WTC11 (cell line): ENCODE results near the gene GREB1. TPM values are rescaled to one million over a fixed set of nuclear protein-coding genes. Genes with fewer than 3 reads are reported as not detected.

Source experiments
- ATAC-seq: fragments of 200-7000 bp; cut with Tn5 transposase; 2 replicates; pipeline ENCODE4 v1.10.0; 2021; ENCODE audit warnings: mild to moderate bottlenecking, moderate library complexity
- CTCF ChIA-PET: fragments of 300-600 bp; sonication (Branson Sonifier 250); formaldehyde crosslinking; loops from one replicate; lab custom pipeline; 2021; ENCODE audit warnings: antibody characterized with exemption; lab: Charles Lee
- POLR2A ChIA-PET: fragments of 350-600 bp; sonication (Branson Sonifier 250); formaldehyde crosslinking; loops from one replicate; lab custom pipeline; 2021; ENCODE audit warnings: antibody characterized with exemption; lab: Charles Lee
- DNase-seq: peaks from one replicate; pipeline ENCODE4 v3.0.0; 2021; ENCODE audit warnings: low spot score
- H3K27ac Mint-ChIP-seq: 2 replicates; pipeline ENCODE4 v1.8.0; 2021; ENCODE audit warnings: mixed read lengths
- H3K27me3 Mint-ChIP-seq: 2 replicates; pipeline ENCODE4 v1.8.0; 2021; ENCODE audit warnings: low read depth, mild to moderate bottlenecking, moderate library complexity, mixed read lengths
- H3K36me3 Mint-ChIP-seq: 2 replicates; pipeline ENCODE4 v1.8.0; 2021; ENCODE audit warnings: mixed read lengths
- H3K4me1 Mint-ChIP-seq: 2 replicates; pipeline ENCODE4 v1.8.0; 2022; ENCODE audit warnings: mixed read lengths
- H3K4me3 Mint-ChIP-seq: 2 replicates; pipeline ENCODE4 v1.8.0; 2021; ENCODE audit warnings: mild to moderate bottlenecking, moderate library complexity, mixed read lengths
- H3K9me3 Mint-ChIP-seq: 2 replicates; pipeline ENCODE4 v1.8.0; 2021; ENCODE audit warnings: mixed read lengths
- ATF1 ChIP-seq: sonication (generic); formaldehyde crosslinking; IDR thresholded peaks from 2 replicates; pipeline ENCODE4 v1.8.1; 2023; ENCODE audit warnings: mild to moderate bottlenecking, moderate library complexity, missing genetic modification reagents
- CBFB ChIP-seq: sonication (generic); formaldehyde crosslinking; IDR thresholded peaks from 2 replicates; pipeline ENCODE4 v1.8.1; 2022; ENCODE audit warnings: mild to moderate bottlenecking, low read depth, missing genetic modification reagents
- EMX1 ChIP-seq: fragments of 250-450 bp; sonication (Bioruptor Pico); IDR thresholded peaks from 2 replicates; pipeline ENCODE4 v1.8.0; 2021; ENCODE audit warnings: mild to moderate bottlenecking
- ESRRA ChIP-seq: sonication (generic); formaldehyde crosslinking; IDR thresholded peaks from 2 replicates; pipeline ENCODE4 v1.8.1; 2022; ENCODE audit warnings: mild to moderate bottlenecking, missing genetic modification reagents, borderline replicate concordance
- GRHL2 ChIP-seq: fragments of 250-450 bp; sonication (Bioruptor Pico); IDR thresholded peaks from 2 replicates; pipeline ENCODE4 v1.8.0; 2022; ENCODE audit warnings: mild to moderate bottlenecking, moderate library complexity; ENCODE audit not compliant: insufficient replicate concordance, severe bottlenecking
- GTF2I ChIP-seq: fragments of 250-450 bp; sonication (Bioruptor Pico); conservative IDR thresholded peaks from 2 replicates; pipeline ENCODE4 v1.4.0; 2021; ENCODE audit warnings: mild to moderate bottlenecking
- HMGA2 ChIP-seq: fragments of 250-450 bp; sonication (Bioruptor Pico); IDR thresholded peaks from 2 replicates; pipeline ENCODE4 v1.4.0; 2021; ENCODE audit warnings: mild to moderate bottlenecking, moderate library complexity
- TEAD1 ChIP-seq: sonication (generic); formaldehyde crosslinking; IDR thresholded peaks from 2 replicates; pipeline ENCODE4 v1.8.0; 2022; ENCODE audit warnings: mild to moderate bottlenecking, missing genetic modification reagents
- TP53 ChIP-seq: sonication (generic); formaldehyde crosslinking; IDR thresholded peaks from 2 replicates; pipeline ENCODE4 v1.8.1; 2023; ENCODE audit warnings: mild to moderate bottlenecking, missing genetic modification reagents
- ZBTB21 ChIP-seq: sonication (generic); formaldehyde crosslinking; IDR thresholded peaks from 2 replicates; pipeline ENCODE4 v1.8.1; 2023; ENCODE audit warnings: mild to moderate bottlenecking, missing genetic modification reagents, borderline replicate concordance
- ZNF121 ChIP-seq: sonication (generic); formaldehyde crosslinking; IDR thresholded peaks from 2 replicates; pipeline ENCODE4 v1.8.0; 2023; ENCODE audit warnings: missing genetic modification reagents
- ZNF317 ChIP-seq: sonication (generic); formaldehyde crosslinking; IDR thresholded peaks from 2 replicates; pipeline ENCODE4 v1.8.1; 2023; ENCODE audit warnings: low read depth, mild to moderate bottlenecking, moderate library complexity, missing genetic modification reagents, borderline replicate concordance
- ZNF396 ChIP-seq: fragments of 250-450 bp; sonication (Bioruptor Pico); IDR thresholded peaks from 2 replicates; pipeline ENCODE4 v1.8.0; 2021; ENCODE audit warnings: mild to moderate bottlenecking, moderate library complexity, borderline replicate concordance
- total RNA-seq: library from RNA; stranded (reverse); gene quantifications from 3 replicates; pipeline ENCODE4 v1.2.3, GENCODE V29; 2021
- TF ChIP-seq, protein P1 (sequence below): sonication (generic); formaldehyde crosslinking; IDR thresholded peaks from 2 replicates; pipeline ENCODE4 v1.8.1; 2023; ENCODE audit warnings: mild to moderate bottlenecking, missing genetic modification reagents, borderline replicate concordance
- TF ChIP-seq, protein P2 (sequence below): sonication (generic); formaldehyde crosslinking; IDR thresholded peaks from 2 replicates; pipeline ENCODE4 v1.8.1; 2023; ENCODE audit warnings: mild to moderate bottlenecking, missing genetic modification reagents

The GREB1 gene
- total RNA-seq, 1 experiment from 2014 or later = 35.7 TPM

DNA sequence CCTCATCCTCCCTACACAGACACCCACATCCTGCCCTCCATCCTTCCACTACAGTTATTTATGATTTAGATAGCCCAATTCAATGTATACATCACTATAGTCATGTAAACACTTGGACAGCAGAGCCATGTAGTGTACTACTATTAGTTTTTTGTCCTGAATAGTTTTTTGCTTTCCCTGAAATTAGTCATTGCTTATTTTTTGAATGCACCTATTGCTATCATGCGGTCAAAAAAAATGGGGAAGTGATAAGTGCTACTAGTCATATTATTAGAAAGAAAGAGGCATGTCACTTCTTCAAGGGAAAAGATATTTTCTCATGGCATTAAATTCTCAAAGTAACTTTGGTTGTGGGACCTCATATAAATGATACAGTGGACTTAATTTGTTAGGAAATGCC lies 6.8 kb upstream of the GREB1 start:
- Mint-ChIP-seq H3K27me3 (no peaks in the 10 kb centered on the region), H3K4me3 (no peak overlapping the region), H3K36me3 (peaks cover 12% of the 10 kb centered on the region), H3K4me1 (peaks cover 19% of the 10 kb centered on the region), H3K9me3 (peaks cover 14% of the 10 kb centered on the region), H3K27ac (no peak overlapping the region)
- no peak for TF ChIP-seq ZNF396 (CRISPR knock-in tag)
- ChIA-PET CTCF (interaction anchor here (1.6 kb wide), 1 partner anchor 8 kb away, joined by 9 read pairs; no protein-coding TSS in a partner anchor), POLR2A (no interaction called here)
- DNase-seq = no peak
- ATAC-seq = no peak

DNA sequence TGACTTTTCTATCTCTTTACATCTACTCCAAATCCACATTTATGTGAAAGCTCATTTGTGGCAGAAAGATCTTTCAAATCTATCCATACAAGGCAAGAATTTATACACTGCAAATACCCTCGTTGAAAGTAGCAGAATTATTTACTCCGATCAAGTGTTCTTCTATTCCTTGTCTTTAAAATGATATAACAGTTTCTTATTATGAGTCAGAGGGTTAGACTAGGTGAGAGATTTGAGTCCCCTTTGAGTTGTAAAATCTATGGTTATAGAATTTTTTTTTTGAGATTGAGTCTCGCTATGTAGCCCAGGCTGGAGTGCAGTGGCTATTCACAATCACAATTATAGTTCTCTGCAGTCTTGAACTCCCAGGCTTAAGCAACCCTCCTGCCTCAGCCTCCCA lies 5.6 kb upstream of the GREB1 start:
- H3K9me3 Mint-ChIP-seq = peaks cover 9% of the 10 kb centered on the region
- no peak for TF ChIP-seq GTF2I (CRISPR knock-in tag)
- no peaks in the 10 kb centered on the region for H3K27me3 Mint-ChIP-seq
- POLR2A ChIA-PET = no interaction called here
- DNase-seq (no peak), ATAC-seq (no peak)
- peaks cover 7% of the 10 kb centered on the region for H3K36me3 Mint-ChIP-seq
- peaks cover 24% of the 10 kb centered on the region for H3K4me1 Mint-ChIP-seq
- CTCF ChIA-PET = interaction anchor here (0.7 kb wide), 1 partner anchor 55 kb away, joined by 3 read pairs; no protein-coding TSS in a partner anchor
- no peak overlapping the region for H3K4me3 Mint-ChIP-seq
- H3K27ac Mint-ChIP-seq = no peak overlapping the region

DNA sequence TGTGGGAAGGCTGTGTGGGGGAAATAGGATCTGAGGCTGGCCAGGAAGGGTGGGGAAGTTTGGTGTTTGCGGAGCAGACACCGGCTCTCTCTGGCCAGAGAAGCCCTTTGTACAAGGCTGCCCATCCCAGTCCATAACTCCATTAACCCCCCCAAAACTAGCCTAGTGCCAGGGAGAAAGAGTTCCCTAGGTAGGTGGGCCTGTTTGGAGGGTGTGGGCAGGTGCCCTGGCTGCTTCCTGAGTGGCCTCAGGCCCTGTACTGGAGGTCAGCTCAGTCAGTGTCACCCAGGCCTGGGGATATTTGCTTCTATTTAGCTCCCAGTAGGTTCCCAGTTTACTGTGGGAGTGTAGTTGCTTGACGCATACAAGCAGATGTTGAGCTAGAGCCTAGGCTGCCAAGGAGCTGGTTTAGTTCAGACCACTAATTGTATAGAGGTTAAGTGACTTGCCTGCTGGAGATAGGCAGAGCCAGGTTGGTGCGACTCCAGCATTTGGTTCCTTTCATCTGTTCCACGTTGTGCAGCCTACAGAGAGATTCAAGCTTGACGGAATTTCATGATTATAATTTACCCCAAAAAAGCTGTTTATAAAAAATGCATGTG lies 2.9 kb upstream of the GREB1 start:
- DNase-seq (no peak), ATAC-seq (no peak; the same call in 1 of the 2 replicates)
- Mint-ChIP-seq H3K4me3 (no peak overlapping the region), H3K9me3 (peaks cover 6% of the 10 kb centered on the region), H3K36me3 (peaks cover 4% of the 10 kb centered on the region), H3K4me1 (peaks cover 17% of the 10 kb centered on the region), H3K27ac (no peak overlapping the region), H3K27me3 (no peaks in the 10 kb centered on the region)
- ChIA-PET CTCF (interaction anchor here (10.2 kb wide), 1 partner anchor 50 kb away, joined by 191 read pairs; no protein-coding TSS in a partner anchor), POLR2A (no interaction called here)
- no peak for TF ChIP-seq ATF1 (CRISPR knock-in tag)
- TF ChIP-seq ESRRA (CRISPR knock-in tag) = no peak
- no peak for TF ChIP-seq ZNF121 (CRISPR knock-in tag)
- TF ChIP-seq EMX1 = no peak
- no peak for TF ChIP-seq GRHL2 (CRISPR knock-in tag)
- TF ChIP-seq, protein P1, sequence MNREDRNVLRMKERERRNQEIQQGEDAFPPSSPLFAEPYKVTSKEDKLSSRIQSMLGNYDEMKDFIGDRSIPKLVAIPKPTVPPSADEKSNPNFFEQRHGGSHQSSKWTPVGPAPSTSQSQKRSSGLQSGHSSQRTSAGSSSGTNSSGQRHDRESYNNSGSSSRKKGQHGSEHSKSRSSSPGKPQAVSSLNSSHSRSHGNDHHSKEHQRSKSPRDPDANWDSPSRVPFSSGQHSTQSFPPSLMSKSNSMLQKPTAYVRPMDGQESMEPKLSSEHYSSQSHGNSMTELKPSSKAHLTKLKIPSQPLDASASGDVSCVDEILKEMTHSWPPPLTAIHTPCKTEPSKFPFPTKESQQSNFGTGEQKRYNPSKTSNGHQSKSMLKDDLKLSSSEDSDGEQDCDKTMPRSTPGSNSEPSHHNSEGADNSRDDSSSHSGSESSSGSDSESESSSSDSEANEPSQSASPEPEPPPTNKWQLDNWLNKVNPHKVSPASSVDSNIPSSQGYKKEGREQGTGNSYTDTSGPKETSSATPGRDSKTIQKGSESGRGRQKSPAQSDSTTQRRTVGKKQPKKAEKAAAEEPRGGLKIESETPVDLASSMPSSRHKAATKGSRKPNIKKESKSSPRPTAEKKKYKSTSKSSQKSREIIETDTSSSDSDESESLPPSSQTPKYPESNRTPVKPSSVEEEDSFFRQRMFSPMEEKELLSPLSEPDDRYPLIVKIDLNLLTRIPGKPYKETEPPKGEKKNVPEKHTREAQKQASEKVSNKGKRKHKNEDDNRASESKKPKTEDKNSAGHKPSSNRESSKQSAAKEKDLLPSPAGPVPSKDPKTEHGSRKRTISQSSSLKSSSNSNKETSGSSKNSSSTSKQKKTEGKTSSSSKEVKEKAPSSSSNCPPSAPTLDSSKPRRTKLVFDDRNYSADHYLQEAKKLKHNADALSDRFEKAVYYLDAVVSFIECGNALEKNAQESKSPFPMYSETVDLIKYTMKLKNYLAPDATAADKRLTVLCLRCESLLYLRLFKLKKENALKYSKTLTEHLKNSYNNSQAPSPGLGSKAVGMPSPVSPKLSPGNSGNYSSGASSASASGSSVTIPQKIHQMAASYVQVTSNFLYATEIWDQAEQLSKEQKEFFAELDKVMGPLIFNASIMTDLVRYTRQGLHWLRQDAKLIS (CRISPR knock-in tag) = no peak
- no peak for TF ChIP-seq CBFB
- no peak for TF ChIP-seq TP53 (CRISPR knock-in tag)
- TF ChIP-seq ZBTB21 (CRISPR knock-in tag) = no peak
- TF ChIP-seq, protein P2, sequence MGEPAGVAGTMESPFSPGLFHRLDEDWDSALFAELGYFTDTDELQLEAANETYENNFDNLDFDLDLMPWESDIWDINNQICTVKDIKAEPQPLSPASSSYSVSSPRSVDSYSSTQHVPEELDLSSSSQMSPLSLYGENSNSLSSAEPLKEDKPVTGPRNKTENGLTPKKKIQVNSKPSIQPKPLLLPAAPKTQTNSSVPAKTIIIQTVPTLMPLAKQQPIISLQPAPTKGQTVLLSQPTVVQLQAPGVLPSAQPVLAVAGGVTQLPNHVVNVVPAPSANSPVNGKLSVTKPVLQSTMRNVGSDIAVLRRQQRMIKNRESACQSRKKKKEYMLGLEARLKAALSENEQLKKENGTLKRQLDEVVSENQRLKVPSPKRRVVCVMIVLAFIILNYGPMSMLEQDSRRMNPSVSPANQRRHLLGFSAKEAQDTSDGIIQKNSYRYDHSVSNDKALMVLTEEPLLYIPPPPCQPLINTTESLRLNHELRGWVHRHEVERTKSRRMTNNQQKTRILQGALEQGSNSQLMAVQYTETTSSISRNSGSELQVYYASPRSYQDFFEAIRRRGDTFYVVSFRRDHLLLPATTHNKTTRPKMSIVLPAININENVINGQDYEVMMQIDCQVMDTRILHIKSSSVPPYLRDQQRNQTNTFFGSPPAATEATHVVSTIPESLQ (CRISPR knock-in tag) = no peak
- no peak for TF ChIP-seq ZNF317 (CRISPR knock-in tag)
- no peak for TF ChIP-seq HMGA2 (CRISPR knock-in tag)
- no peak for TF ChIP-seq TEAD1 (CRISPR knock-in tag)
